ENCODE results near the gene SLC19A1. TPM values are rescaled to one million over a fixed set of nuclear protein-coding genes. Genes with fewer than 3 reads are reported as not detected.

SLC19A1 gene
- total RNA-seq, 2 experiments from 2014 or later: 30.0 to 31.2 TPM

DNA sequence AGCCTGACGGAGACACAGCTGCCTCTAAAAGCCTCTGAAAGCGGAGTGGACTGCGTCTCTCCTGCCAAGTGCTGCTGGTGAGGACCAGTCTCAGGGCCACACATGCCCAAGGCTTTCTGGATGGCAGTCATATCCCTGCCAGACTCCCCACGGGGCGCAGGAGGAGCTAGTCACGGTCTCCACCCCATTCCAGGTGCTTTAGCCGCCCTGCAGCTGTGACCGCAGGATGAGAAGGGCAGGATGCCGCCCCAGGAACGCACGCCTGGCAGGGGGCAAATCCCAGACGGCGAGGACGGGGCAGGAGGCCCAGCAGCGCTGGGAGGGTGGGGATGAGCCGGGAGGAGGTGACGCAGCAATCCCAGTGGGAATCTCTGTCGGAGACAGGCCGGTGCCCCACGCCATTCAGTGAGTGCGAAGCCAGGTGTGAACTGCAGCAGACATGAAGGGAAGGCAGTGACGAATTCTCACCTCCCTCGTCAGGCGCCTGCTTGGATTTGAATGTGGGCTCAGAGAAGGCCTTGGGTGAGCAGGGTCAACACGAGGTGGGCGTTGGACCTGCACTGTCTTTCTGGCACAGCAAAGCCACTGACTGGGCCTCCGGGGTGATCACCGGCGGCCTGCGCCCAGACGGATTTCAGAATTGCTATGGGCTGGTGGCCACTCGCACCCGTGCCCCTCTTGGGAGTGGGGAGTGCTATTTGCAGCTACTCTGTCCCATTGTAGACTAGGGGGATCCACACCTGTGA, 38.5 kb upstream of the SLC19A1 start:
- Mint-ChIP-seq H3K4me3 (no peak overlapping the region), H3K9me3 (peaks cover 13% of the 10 kb centered on the region), H3K4me1 (peaks cover 2% of the 10 kb centered on the region), H3K27me3 (peaks cover 9% of the 10 kb centered on the region), H3K36me3 (ENCODE audit: low read depth) (peaks cover 10% of the 10 kb centered on the region), H3K27ac (no peak overlapping the region)
- CTCF ChIA-PET: no interaction called here
- POLR2A ChIA-PET: no interaction called here
- no peak for DNase-seq

DNA sequence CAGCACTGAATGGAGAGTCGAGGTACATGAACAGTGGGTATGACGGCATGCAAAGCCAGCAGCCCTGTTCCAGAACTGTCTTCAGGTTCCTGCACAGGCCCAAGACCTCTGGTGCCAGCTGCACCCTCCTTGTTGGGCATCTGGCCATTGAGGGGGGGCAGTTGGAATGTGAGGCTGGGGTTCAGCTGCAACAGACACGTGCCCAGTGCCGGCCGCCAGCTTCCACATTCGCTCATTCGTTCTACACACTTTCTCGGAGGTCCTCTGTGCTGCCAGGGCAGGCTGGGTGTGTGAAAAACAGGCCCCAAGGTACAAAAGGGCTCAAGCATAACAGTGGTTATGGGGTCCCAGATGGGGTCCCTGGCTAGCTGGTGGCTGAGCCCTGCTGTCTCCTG, 37.9 kb upstream of the SLC19A1 start:
- H3K9me3 Mint-ChIP-seq: peaks cover 11% of the 10 kb centered on the region
- ChIA-PET POLR2A (no interaction called here), CTCF (no interaction called here)
- H3K27ac Mint-ChIP-seq: no peak overlapping the region
- peaks cover 6% of the 10 kb centered on the region for H3K36me3 Mint-ChIP-seq (ENCODE audit: low read depth)
- no peaks in the 10 kb centered on the region for H3K4me1 Mint-ChIP-seq
- no peak for DNase-seq
- peaks cover 9% of the 10 kb centered on the region for H3K27me3 Mint-ChIP-seq
- no peak overlapping the region for H3K4me3 Mint-ChIP-seq

DNA sequence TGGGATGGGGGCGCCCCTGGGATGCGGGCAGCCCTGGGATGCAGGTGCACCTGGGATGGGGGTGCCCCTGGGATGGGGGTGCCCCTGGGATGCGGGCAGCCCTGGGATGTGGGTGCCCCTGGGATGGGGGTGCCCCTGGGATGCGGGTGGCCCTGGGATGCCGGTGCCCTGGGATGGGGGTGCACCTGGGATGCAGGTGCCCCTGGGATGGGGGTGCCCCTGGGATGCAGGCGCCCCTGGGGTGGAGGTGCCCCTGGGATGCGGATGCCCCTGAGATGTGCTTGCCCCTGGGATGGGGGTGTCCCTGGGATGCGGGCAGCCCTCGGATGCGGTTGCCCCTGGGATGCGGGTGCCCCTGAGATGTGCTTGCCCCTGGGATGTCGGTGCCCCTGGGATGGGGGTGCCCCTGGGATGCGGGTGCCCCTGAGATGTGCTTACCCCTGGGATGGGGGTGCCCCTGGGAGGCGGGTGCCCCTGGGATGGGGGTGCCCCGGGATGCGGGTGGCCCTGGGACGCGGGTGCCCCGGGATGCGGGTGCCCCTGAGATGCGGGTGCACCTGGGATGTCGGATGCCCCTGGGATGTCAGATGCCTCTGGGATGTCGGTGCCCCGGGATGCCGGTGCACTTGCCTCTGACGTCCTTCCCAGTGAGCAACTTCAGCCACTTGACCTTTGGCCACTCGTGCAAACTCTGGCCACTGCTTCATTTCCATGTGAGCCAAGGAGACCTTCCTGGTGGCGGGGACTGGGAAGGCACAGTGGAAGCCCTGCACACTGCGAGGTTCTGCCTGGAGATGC, 37.3 kb upstream of the SLC19A1 start:
- Mint-ChIP-seq H3K27ac (no peak overlapping the region), H3K9me3 (peaks cover 9% of the 10 kb centered on the region), H3K27me3 (peaks cover 7% of the 10 kb centered on the region), H3K4me1 (no peaks in the 10 kb centered on the region), H3K36me3 (ENCODE audit: low read depth) (peaks cover 4% of the 10 kb centered on the region), H3K4me3 (no peak overlapping the region)
- POLR2A ChIA-PET: no interaction called here
- CTCF ChIA-PET: no interaction called here
- DNase-seq: no peak

DNA sequence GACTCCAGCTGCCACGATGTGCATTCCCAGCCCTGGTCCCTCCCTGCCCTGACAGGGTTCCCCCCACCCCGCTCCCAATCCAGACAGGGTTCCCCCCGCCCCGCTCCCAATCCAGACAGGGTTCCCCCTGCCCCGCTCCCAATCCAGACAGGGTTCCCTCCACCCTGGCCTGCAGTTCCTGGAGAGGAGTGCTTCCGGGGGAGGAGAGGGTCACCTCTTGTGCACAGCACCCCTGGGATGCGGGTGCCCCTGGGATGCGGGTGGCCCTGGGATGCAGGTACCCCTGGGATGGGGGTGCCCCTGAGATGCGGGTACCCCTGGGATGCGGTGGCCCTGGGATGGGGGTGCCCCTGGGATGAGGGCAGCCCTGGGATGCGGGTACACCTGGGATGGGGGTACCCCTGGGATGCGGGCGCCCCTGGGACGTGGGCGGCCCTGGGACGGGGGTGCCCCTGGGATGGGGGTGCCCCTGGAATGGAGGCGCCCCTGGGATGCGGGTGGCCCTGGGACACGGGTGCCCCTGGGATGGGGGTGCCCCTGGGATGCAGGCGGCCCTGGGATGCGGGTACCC, 36.7 kb upstream of the SLC19A1 start:
- DNase-seq: no peak
- Mint-ChIP-seq H3K9me3 (peaks cover 5% of the 10 kb centered on the region), H3K36me3 (ENCODE audit: low read depth) (no peaks in the 10 kb centered on the region), H3K4me1 (no peaks in the 10 kb centered on the region), H3K4me3 (no peak overlapping the region), H3K27me3 (peaks cover 7% of the 10 kb centered on the region), H3K27ac (no peak overlapping the region)
- CTCF ChIA-PET: interaction anchor here (0.6 kb wide), 1 partner anchor 950 kb away, joined by 4 read pairs; no protein-coding TSS in a partner anchor
- POLR2A ChIA-PET: no interaction called here

DNA sequence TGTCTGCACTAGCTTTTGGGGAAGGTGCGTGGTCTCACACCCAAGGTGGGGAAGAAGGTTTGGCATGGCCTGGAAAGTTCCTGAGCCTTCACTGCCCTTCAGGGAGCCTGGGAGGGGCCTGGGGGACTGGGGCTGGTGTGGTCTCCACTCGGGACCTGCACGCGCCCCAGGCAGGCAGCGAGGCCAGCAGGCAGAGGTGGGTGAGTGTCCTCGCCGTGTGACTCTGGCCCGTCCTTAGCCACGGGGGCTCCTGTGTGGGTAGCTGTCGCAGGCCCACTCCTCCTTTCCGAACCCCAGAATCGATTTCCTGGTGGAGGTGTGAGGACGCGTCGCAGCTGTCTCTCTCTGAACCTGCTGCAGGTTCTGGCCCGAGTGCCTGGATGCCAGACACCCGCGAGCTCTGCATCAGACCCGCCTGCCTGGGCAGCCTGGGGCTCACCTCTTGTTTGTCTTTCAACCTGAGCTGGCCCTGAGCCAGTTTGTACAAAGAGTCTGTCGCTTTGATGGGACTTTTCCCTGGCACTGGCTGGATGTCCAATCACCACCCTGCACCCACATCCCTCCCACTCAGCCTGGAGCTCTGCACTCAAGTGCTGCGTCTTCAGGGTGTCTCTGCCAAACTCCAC, 36.0 kb upstream of the SLC19A1 start:
- no peak overlapping the region for H3K27ac Mint-ChIP-seq
- ChIA-PET CTCF (interaction anchor here (0.6 kb wide), 1 partner anchor 950 kb away, joined by 4 read pairs; no protein-coding TSS in a partner anchor), POLR2A (no interaction called here)
- H3K9me3 Mint-ChIP-seq: peaks cover 5% of the 10 kb centered on the region
- DNase-seq: no peak
- H3K27me3 Mint-ChIP-seq: peaks cover 5% of the 10 kb centered on the region
- H3K4me3 Mint-ChIP-seq: no peak overlapping the region
- H3K4me1 Mint-ChIP-seq: no peaks in the 10 kb centered on the region
- no peaks in the 10 kb centered on the region for H3K36me3 Mint-ChIP-seq (ENCODE audit: low read depth)

DNA sequence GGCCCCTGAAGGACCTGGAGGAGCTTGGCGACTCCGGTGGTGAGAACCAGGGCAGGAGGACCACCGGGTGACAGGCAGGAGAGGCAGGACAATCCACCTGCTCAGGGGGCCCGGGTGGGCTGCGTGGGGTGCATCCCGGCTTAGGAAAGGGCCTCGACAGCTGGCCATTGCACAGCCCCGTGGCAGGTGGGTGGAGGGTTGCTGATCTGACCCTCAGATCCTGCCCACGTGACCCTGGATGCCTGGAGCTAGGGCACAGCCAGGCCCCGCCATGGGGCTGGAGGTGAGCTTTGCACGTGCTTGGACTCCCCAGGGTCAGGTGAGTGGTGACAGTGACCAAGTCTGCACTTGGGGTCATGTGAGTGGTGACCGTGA, 35.5 kb upstream of the SLC19A1 start:
- no peak for DNase-seq
- ChIA-PET POLR2A (no interaction called here), CTCF (no interaction called here)
- peaks cover under 1% of the 10 kb centered on the region for H3K9me3 Mint-ChIP-seq
- no peaks in the 10 kb centered on the region for H3K4me1 Mint-ChIP-seq
- no peak overlapping the region for H3K27ac Mint-ChIP-seq
- no peaks in the 10 kb centered on the region for H3K36me3 Mint-ChIP-seq (ENCODE audit: low read depth)
- H3K27me3 Mint-ChIP-seq: peaks cover under 1% of the 10 kb centered on the region
- H3K4me3 Mint-ChIP-seq: no peak overlapping the region

DNA sequence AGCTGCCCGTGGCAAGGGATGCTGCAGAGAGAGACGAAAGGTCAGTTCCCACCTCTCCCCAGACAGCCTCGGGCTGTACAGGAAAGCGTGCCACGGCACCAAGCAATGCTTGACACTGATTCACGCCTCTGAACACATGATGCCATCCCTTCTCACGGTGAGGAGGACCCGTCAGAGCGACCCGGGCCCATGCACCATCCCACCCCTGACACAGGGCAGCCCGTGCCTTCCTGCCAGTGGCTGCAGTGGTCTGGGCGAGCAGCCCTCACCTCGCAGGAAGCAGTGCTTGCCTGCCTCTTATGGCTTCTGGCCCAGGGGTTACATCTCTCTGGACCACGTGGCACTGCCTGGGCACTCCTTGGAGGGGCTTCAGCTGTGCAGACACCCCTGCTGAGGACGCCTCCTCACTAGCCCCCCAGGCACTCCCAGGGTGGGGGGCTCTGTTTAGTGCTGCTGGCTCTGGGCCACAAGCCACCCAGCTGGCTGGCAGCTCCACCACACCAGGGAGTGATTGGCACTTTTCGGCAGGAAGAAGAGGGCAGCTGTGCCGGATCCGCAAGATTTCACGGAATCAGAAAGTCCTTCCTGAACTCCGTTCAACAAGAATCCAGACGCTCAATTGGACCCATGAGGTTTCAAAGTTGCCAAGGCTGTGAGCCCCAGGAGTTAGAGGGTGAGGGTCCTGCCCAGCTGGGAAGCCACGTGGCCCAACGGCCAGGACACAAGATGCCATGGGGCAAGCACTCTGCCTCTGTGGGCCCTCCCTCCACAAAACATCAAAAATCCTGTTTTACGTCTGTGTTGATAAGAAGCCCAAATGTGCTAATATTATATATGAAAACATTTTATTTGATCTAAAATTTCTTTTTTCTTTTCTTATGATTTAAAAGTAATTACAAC, 34.8 kb upstream of the SLC19A1 start:
- H3K4me1 Mint-ChIP-seq: no peaks in the 10 kb centered on the region
- DNase-seq: no peak
- H3K9me3 Mint-ChIP-seq: no peaks in the 10 kb centered on the region
- POLR2A ChIA-PET: interaction anchor here (1.5 kb wide), 1 partner anchor 13 kb away, joined by 3 read pairs; no protein-coding TSS in a partner anchor
- H3K36me3 Mint-ChIP-seq (ENCODE audit: low read depth): no peaks in the 10 kb centered on the region
- H3K27ac Mint-ChIP-seq: no peak overlapping the region
- CTCF ChIA-PET: no interaction called here
- H3K27me3 Mint-ChIP-seq: no peaks in the 10 kb centered on the region
- H3K4me3 Mint-ChIP-seq: no peak overlapping the region

DNA sequence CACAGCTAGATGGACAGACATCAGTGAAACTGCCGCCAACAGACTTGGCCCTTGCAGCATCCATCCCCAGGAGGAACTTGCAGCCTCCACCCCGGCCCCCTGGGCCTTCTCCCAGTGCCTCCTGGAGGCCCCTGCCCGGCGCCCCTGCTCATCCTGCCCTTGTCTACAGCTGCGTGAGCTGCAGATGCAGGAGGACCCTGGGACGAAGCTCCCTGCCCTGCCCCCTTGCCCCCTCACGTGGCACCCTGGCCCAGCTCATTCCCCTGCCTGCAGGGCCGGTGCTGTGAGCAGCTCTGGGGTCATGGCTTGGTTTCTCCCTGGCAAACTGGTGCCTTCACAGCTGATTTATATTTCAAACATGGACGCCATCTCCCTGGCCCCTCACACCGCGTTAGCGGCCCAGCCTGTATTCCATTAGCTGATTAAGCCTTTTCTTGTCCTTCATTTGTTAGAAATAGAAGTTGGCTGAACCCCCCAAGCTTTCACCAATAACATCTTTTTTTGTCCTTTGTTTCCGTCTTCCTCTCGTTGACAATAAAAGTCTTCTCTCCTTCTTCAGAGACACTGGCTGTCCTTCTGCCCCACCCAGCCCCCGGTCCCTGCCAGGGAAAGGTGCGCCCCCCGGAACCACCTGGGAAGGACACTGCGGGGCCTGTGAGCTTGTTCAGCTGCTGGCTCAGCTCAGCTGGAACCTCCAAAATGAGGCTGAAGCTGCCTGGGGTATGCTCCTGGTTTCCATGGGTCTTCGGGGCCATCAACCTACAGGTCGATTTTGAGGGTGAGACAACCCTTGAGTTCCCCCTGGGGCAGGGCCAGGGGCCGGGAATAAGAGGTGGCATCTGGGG, 34.0 kb upstream of the SLC19A1 start:
- H3K27ac Mint-ChIP-seq: no peak overlapping the region
- POLR2A ChIA-PET: interaction anchor here (1.5 kb wide), 1 partner anchor 14 kb away, joined by 3 read pairs; no protein-coding TSS in a partner anchor

DNA sequence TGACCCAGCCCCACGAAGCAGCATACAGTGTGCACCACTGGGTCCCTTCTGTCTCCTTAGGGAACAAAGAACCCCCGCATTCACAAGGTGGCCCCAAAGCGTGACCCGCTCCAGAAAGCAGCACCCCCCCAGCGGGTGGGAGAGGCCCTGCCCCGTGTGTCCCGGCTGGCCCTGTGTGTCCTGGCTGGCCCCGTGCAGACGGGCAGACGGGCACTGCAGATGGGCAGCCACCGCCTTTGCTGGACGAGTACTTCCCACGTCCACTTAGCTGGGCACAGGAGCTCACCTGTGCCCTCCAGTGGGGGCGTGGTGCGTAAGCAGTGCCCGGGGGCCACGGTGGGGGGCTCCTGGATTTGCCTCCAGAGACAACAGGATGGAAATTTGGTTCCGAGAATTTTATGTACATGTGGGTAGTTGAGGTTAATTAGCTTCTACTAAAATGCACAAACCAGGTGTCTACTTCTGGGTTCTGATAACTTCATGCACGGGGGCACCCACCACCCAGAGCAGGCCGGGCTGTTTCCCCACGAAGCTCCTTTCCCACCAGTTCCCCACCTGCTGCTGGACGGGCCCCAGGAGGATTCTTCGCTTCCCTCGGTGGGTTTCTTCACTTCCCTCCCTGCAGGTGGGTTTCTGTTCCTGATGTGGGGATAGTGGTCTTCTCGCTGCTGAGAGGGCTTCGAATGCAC, 33.2 kb upstream of the SLC19A1 start:
- no peak for DNase-seq
- H3K4me1 Mint-ChIP-seq: no peaks in the 10 kb centered on the region
- H3K36me3 Mint-ChIP-seq (ENCODE audit: low read depth): no peaks in the 10 kb centered on the region
- H3K27ac Mint-ChIP-seq: no peak overlapping the region
- H3K4me3 Mint-ChIP-seq: no peak overlapping the region
- ChIA-PET CTCF (interaction anchor here (0.6 kb wide), 1 partner anchor 111 kb away, joined by 3 read pairs; no protein-coding TSS in a partner anchor), POLR2A (interaction anchor here (1.5 kb wide), 1 partner anchor 15 kb away, joined by 3 read pairs; no protein-coding TSS in a partner anchor)
- no peaks in the 10 kb centered on the region for H3K9me3 Mint-ChIP-seq
- H3K27me3 Mint-ChIP-seq: peaks cover 3% of the 10 kb centered on the region

More for the DNA sequence above, 34.0 kb upstream of the SLC19A1 start:
- CTCF ChIA-PET: interaction anchor here (0.6 kb wide), 1 partner anchor 110 kb away, joined by 3 read pairs; no protein-coding TSS in a partner anchor
- no peaks in the 10 kb centered on the region for H3K9me3 Mint-ChIP-seq
- no peaks in the 10 kb centered on the region for H3K36me3 Mint-ChIP-seq (ENCODE audit: low read depth)
- DNase-seq: no peak
- H3K4me3 Mint-ChIP-seq: no peak overlapping the region
- no peaks in the 10 kb centered on the region for H3K27me3 Mint-ChIP-seq
- H3K4me1 Mint-ChIP-seq: no peaks in the 10 kb centered on the region

DNA sequence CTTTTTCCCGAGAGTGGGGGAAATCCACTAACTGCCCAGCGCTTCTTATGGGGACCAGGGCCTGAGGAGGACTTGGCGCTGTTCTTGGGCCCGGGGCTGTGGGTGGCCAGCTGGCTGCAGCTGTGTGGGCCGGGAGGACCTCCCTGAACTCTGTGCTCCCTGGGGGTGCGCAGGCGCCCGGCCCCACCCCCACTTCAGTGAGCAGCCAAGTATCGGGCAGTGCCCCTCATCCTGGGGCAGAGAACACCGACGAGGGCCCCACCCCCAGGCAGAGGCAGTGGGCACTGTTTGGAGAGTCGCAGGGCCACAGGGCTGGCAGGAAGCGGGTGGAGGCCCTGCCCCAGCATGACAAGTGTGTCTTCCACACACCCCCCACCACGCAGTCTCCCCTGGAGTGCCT, 32.5 kb upstream of the SLC19A1 start:
- H3K27ac Mint-ChIP-seq: no peak overlapping the region
- no peak for DNase-seq
- no peaks in the 10 kb centered on the region for H3K36me3 Mint-ChIP-seq (ENCODE audit: low read depth)
- CTCF ChIA-PET: no interaction called here
- POLR2A ChIA-PET: no interaction called here
- H3K9me3 Mint-ChIP-seq: no peaks in the 10 kb centered on the region
- H3K4me3 Mint-ChIP-seq: no peak overlapping the region
- no peaks in the 10 kb centered on the region for H3K4me1 Mint-ChIP-seq
- peaks cover 4% of the 10 kb centered on the region for H3K27me3 Mint-ChIP-seq

DNA sequence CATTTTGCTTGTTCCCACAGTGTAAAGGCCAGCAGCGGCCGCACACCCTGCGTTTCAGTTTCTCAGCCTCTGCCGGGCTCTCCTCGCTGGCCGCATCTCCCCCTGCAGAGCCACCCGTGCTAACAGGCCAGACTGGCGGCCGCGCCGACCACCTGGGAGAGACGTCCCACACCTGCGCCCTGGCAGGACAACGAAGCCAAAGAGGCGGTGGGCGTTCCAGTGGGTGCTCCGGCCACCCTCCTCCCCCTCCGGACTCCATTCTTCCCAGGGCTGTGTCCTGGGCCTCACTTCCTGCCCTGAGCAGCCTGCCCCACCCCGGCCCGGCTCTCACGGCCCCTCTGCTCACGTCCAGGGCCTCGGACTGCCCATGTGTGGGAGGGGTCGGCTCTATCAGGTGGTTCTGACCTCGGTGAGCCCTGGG, 31.9 kb upstream of the SLC19A1 start:
- H3K9me3 Mint-ChIP-seq: no peaks in the 10 kb centered on the region
- H3K4me1 Mint-ChIP-seq: no peaks in the 10 kb centered on the region
- H3K27me3 Mint-ChIP-seq: peaks cover 4% of the 10 kb centered on the region
- ChIA-PET POLR2A (no interaction called here), CTCF (no interaction called here)
- DNase-seq: no peak
- H3K36me3 Mint-ChIP-seq (ENCODE audit: low read depth): no peaks in the 10 kb centered on the region
- H3K4me3 Mint-ChIP-seq: no peak overlapping the region
- H3K27ac Mint-ChIP-seq: no peak overlapping the region

Measured in activated CD4-positive, alpha-beta memory T cell treated with anti-CD3 and anti-CD28 coated beads, Interleukin-2, amount 10 ng/mL, durations not matched to agents 7 days and 5 days (primary cell).